HG02884 (cell line): ENCODE measurements around the gene AOPEP.

ENCODE experiments used
- ATAC-seq: cut with Tn5 transposase; IDR thresholded peaks from one replicate; pipeline ENCODE4 v1.9.1; 2021; ENCODE audit warnings: mild to moderate bottlenecking, moderate library complexity; ENCODE audit not compliant: unreplicated experiment

The AOPEP gene

DNA sequence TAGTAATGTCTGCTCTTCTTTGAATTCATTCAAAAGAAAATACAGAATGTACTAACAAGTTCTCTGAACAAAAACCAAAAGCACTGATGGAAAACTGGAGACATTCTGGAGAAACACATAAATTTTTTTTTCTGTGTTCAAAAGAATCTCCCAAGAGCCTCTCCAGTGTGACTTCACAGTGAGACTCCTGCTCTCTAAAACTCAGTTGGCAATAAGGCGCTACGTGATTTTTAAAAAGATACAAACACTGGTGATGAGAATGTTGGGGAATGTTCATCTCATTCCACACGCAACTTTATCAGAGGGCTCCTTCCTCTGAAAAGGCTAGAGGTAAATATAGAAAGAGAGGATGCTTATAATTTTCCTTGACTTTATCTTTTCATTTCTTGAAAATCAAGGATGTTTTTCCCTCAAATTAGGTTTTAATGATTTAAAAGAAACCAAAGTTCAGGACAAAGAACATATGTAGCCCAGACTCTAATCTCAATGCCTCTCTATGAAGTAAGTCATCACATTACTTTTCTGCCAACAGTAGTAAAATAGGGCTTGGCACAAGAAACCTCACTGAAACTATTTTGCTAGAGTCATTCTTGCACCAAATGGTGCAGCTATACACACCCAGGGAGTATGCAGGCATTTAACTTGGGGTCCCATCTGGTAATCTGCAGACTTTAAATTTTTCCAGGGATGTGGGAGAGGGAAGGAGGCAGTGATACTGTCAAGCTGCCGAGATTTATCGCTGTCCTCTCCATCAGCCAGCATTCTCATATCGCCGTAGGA is 12.9 kb upstream of the AOPEP start:
- ATAC-seq = no peak

DNA sequence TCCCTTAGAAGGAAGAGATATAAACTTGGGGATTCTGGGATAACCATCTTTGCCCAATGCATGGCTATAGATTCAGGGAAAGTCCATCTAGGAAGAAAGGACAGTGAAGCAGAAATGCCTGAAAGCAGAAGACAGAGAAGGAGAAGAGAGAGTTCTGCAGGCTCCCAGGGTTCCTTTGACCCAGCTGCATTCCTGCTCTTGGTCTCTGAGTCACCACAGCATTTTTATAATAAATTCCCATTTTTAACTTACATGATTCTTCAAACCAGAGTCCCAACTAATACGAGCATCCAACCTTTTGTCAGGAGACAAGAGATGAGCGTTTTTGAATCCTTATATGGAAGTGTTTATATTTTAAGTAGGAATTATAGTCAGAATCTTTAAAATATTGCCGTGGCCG is 12.0 kb upstream of the AOPEP start:
- no peak for ATAC-seq

DNA sequence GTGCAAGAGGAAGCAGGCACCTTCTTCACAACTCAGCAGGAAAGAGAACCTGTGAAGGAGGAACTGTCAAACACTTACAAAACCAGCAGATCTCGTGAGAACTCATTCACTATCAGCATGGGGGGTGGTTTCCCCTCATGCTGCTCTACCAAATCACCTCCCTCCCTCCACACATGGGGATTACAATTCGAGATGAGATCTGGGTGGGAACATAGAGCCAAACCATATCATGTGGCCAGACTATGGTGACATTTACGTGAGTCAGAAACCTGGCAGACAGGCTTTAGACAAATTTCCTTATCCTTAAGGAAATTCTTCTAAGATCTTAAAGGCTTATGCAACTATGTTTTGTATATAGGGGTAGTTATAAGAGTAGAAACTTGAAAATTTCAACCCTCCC is 8.7 kb upstream of the AOPEP start:
- ATAC-seq = no peak

DNA sequence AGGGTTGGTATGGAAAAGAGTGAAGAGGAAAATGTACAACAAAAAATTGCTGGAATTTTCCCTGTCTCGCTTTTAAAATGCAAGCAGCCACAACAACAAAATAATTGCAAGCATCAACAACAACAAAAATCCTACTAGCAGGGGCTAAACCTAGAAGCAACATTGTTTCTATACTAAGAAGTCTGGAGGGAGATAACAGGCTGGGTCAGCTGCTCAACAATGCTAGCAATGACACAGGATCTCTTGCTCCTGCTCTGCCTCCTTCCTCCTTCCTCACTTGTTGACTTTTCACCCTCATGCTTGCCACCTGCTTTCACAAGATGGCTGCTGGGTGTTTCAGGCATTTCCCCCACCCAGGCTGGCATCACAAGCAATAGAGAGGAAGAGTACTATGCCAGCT is 7.6 kb upstream of the AOPEP start:
- no peak for ATAC-seq

DNA sequence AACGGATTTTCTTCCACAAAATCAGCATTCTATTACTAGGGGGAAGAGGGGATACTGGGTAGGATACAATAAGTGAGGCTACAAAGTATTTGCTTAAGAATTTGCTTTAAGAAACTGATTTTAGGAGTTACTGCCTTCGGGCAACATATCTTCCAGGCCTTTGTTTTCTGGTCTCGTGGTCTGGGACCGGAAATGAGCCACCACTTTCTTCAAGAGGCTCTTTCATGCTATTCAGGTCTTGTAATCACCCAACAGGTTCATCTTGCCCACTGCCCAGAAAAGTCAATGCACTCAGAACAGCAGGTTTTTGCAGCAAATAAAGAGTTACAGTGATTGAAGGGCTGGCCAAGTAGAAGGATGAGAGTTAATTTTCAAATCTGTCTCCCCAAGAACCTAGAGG is 6.6 kb upstream of the AOPEP start:
- ATAC-seq = no peak

DNA sequence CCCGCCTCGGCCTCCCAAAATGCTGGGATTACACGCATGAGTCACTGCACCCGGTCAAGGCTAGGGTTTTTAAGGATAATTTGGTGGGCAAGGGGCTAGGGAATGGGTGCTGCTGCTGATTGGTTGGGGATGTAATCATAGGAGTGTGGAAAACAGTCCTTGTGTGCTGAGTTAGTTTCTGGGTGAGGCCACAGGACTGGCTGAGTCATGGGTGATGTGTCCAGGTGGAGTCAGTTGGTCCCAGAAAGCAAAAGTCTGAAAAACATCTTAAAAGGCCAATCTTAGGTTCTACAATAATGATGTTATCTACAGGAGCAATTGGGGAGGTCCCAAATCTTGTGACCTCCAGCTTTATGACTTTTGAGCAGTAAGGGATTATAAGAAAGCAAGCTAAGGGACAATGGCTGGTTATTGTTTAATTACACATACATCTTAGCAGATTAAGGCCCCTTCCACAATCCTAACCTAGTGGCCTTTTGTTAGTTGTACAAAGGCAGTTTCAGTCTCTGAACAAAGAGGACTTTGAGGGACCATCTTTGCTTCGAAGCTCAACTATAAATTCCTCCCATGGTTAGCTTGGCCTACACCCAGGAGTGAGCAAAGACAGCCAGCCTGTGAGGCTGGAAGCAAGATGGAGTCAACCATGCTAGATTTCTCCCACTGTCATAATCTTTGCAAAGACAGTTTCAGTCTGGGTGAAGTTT is 5.5 kb upstream of the AOPEP start:
- ATAC-seq = no peak

DNA sequence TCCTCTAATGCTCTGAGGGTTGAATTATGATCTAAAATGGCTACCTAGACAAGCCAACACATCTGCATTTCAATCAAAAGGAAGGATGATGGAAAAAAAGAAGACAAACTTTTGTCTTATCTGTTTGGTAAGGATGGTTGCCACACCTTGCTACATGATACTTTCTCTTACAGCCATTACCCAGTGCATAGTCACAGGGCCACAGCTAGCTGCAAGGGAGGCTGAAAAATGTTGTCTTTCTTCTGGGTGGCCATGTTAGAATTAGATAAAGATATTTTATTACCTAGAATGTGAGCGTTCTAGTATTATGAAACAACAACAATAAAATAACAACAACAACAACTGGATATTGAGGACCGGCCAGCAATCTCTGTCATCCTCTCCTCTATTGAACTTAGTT is 4.7 kb upstream of the AOPEP start:
- ATAC-seq = no peak

DNA sequence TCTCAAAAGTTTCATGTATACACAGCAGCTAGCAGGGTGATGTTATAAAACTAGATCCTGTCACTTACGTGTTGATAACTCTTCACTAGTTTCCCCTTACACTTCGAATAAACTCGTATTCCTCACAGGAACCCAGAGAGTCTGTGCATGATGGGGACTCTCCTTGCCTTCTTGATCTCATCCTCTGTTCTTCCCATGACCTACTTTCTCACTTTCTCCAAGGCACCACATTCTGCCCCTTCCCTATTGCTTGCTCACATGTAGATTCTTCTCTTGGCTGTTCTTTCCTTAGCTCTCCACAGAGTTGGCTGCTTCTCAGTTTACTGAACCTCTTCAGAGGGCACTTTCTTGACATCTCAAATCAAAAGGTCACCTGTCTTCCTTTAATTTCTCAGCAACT is 1.2 kb upstream of the AOPEP start:
- ATAC-seq = no peak

DNA sequence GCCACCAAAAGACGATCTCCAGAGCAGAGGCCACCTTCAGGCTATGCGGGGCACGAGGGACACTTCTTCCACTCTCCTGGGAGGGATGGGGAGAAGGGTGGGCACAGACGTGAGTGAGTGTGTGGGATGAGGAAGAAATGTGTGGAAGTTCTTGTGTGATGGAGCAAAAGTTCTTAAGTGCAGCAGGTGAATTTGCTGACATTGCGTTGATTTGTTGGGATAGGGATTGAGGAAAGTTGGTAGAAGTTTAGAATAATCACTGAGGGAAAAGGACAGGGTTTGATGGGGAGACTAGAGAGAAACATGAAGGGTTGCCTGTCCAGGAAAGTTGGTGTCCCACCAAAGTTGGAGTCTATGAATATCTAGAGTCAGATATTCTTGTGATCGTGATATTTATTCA is 2.2 kb downstream of the AOPEP start:
- ATAC-seq = no peak

DNA sequence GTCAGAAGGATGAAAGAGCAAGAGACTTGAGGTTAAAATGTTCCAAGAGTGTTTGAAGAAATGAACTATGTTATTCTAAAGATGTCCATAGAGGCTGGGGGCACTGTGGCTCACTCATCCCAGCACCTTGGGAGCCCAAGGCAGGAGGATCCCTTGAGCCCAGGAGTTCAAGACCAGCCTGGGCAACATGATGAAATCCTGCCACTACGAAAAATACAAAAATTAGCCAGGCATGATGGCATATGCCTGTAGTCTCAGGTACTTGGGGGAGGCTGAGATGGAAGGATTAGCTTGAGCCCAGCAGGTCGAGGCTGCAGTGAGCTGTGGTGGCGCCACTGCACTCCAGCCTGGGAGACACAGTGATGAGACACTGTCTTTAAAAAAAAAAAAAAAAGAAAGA is 2.7 kb downstream of the AOPEP start:
- ATAC-seq = no peak

DNA sequence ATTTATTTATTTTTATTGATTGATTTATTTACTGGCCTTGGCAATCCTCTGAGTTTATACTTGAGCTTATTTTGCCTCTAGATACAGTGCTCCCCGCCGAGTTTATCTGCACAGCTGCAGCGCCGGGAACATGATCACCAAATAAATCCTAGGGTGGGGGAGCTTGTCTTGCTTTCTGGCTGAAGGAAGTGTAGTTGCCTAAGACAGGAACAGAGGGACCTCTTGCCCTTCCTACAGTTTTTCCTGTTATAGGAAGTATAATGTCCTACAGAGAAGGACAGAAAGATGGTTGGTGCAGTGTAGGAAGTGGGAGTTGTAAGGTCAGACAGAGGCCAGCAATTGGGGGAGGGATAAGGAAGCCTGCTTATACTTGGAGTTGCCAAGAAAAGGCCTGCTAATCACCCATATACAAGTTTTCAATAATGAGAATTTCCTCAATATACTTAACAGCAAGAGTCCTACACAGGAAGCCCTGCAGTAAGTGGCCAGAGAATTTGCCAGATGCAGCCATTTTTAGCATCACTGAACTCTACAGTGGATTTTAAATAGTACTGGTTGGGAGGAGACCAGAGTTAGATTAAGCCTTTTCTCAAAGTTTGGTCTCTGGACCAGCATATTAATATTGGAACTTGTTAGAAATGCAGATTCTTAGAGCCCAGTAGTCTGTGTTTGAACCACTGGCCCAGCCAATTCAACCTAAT is 7.7 kb downstream of the AOPEP start:
- no peak for ATAC-seq

DNA sequence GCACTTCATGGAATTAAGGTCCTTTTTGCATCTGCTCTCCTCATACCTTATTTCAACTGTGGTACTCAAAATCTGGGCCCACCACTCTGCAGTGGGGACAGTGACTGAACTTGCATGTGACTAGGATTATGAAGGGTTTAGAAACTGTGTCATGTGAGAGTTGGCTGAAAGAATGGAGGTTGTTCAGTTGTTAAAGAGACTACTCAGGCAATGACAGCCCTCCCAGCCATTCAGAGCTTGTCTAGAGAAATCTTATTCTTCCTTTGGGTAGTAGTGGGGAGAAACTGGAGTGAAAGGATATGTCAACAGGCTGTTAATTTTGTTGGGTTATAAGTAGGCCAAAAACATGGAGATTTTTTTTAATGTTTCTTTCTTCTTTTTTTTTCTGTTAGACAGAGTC is 10.3 kb downstream of the AOPEP start:
- ATAC-seq = no peak

DNA sequence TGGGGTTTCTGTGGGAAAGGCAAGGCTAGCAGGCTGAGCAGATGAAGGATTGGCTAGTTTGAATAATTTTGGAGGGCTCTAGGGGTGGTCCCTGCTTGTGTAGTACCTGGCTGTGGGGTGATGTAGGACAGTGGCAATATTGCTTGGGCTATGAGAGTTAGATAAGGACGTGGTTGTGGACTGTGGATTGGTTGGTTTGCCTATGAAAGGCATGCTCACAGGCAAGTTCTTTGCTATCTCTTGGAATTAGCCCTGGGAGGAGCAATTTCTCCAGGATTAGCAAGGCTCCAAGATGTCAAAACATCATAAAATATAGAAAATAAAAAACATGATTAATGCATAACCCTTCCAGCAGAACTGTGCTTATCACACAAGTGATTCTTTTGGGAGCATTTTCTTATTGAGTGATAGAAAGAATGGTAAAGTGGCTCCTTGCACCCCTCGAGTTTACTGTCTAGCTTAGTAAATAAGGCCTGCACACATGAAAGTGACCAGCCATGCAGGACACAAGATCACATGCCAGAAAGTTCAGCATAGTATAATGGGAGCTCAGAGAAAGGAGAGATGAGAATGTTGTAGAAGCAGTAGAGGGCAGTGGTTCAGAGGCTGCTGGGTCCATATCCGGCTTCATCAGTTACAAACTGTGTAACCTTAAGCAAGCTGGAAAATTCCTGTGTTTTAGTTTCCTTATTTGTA is 13.8 kb downstream of the AOPEP start:
- no peak for ATAC-seq

DNA sequence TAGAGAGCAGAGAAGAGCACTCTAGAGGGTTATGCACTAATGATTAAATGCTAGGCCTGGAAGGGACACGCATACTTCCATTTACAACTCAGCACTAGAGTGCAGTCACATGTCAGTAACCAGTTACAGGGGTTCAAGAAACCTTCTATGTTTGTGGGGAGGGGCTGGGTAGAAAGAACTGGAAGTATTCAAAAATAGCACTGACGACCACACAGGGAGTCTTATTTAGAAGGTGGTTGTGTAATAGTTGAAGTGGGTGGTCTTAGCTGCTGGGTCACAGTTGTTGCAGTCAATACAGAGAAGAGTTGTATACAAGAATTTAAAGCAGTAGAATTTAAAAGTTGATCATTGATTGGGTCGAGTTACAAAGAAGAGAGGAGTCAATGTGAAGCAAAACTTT is 15.4 kb downstream of the AOPEP start:
- ATAC-seq = no peak

DNA sequence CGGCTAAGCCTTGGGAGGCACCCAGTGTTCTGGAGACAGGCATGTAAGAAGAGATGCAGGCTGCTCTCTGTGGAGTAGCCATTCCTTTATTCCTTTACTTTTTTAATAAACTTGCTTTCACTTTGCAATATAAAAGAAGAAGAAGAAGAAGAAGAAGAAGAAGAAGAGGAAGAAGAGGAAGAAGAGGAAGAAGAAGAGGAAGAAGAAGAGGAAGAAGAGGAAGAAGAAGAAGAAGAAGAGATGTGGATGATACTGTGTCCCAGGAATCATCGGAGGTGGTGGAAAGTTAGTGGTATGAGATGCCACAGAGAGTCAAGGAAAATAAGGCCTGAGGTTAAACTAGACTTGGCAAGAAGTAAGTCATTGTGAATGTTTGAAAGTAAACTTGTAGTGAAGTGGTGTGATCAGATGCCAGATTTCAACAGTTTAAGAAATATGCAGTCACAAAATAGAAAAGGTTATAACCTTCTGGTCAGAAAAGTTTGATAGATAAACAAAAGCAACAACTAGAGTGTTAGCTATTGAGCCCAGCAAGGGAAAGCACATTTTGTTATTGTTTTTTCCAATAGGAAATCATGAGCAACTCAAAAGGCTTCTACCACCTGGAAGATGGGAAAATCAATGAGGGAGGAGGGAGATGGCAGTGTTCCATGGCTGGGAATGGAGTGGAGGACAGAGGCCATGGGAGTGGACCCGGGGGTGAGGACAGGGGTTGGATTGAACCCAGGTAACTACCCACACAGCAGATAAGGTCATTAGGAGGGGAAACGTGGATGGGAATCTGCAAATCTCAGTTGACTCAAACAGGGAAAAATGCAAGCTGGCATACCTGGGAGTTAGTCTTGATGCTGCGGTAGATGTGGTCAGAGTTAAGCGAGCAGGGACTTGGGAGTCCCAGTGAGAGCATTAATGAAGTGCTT is 16.8 kb downstream of the AOPEP start:
- ATAC-seq = no peak

DNA sequence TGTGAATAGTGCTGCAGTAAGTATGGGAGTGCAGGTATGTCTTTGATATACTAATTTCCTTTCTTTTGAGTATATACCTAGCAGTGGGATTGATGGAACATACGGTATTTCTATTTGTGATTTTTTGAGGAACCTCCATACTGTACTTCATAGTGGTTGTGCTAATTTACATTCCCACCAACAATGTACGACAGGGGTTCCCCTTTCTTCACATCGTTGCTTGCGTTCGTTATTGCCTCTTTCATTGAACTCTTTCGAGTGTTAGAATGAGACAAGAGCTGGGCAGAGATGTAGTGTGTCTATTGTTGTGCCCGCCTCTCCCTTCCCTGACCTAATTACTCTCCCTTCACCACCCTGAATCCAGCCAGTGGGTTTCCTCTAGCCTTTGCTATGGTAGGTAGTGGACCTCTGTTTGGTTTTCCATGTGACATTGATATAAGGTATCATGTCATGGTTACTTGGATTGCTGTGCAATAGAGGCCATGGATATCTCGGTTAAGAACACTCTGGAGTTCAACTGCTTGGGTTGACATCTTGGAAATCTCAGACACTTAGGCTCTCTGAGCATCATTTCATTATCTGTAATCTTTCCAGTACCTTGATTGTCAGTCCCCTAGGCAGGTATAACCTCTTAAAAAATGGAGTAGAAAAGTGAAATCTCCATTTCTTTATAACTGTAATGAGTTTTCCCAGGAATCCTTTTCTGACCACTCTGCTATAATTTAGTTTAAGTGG is 19.5 kb downstream of the AOPEP start:
- ATAC-seq = no peak

DNA sequence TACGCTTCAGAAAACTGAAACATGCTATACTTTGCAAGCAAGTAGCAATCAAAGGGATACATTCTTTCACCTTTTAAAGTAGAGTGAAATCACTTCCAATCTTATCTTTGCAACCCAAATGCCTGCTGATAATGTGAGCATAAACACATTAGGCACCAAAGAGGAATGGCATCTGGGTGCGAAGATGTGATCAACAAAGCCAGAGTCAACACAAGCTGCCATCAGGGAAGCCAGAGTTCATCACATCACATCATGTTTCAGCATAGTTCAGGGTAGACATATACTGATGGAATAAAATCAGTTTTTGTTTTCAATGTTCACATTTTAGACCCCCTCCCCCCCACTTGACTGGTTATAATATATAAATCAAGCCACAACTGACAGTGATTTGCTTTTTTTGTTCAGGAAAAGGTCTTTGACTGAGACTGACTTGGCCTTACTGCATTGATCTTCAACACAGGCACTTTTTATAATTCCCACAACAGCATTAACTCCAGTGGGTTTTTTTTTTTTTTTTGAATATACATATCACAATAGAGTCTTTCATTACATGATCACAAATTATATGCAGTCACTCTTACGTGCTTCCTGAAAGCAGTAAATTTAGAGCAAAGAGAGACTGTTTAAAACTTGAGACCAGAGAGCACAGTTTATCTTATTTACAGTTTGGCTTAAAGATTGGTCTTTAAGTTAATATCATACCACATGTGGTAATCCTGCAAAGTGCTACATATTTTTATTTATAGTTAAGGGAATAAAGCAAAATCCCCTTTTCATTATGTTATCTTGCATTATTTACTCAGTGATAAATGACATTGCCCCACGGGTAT is 20.3 kb downstream of the AOPEP start:
- ATAC-seq = no peak

DNA sequence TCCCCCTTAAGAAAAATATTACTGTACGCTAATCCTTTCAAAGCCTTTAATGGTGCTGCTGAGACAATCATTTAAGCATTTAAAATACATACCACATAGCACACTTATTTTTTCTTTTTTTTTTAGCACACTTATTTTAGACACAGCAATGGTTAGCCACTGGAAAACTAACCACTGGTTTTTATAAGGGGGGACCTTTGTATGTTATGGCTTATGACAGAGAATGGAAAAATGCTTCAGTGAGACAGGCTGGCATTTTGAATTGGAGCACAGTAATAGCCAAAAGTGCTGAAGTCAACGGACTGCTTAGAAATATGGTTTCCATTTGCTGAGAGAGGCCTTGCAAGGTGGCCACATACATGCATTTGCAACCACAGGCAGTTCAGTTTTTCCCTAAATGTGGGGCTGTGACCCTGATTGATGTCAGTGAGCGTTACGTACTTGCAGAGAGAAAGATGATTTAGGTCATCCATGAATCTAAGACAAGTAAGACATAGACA is 28.5 kb downstream of the AOPEP start:
- no peak for ATAC-seq

DNA sequence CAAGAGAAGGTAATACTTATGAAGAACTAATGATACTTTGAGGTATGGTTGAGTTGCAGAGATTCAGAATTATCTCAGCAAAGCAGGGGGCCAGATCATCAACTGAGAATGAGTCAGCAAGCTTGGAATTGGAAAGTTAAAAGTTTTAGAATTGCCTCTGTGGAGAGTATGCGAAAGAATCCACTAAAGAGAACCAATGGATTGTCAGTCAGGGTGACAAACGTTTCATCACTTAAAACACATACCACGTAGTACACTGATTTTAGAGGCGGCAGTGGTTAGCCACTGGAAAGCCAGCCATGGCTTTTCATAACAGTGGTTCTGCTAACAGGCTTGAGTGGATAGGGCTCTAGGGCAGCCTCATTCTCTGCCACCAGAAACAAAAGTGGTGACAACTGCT is 30.7 kb downstream of the AOPEP start:
- ATAC-seq = no peak
